EH (cell line): ENCODE results near the gene WDR90.

Experiments used
- DNase-seq: peaks from one replicate; pipeline ENCODE4 v3.0.0-alpha.2; 2015; ENCODE audit warnings: low read depth

The WDR90 gene

DNA sequence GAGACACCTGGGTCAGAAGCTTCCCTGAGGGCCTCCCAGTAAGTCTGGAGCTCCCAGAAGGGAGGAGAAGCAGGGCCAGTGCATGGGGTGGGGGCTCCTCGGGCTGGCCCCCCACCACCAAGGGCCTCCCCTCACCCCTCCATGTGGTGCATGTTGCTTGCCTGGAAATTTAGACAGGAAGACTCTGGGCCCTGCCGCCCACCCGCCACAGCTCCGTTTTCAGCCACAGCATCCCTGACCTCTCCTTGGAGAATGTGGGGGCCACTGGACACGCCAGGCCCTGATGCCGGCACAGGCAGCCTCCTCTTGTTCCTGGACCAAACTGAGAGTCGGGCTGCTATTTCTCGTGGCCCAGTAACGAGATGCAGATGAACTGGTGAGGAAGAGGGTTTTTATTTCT is 10.3 kb upstream of the WDR90 start:
- DNase-seq = no peak

DNA sequence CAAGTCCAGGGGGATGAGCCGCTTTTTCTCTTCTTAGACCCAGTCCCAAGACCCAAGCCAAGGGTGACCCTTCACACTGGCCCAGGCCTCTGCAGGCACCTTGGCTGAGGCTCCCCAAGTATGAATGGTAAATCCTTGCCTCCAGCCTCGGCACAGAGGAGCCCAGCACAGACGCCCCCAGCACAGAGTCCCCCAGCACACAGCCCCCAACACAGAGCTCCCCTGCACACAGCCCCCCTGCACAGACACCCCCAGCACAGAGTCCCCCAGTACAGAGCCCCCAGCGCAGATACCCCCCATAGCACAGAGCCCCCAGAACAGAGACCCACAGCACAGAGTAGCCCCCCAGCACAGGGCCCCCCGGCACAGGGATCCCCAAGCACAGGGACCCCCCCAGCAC is 8.6 kb upstream of the WDR90 start:
- DNase-seq = no peak

DNA sequence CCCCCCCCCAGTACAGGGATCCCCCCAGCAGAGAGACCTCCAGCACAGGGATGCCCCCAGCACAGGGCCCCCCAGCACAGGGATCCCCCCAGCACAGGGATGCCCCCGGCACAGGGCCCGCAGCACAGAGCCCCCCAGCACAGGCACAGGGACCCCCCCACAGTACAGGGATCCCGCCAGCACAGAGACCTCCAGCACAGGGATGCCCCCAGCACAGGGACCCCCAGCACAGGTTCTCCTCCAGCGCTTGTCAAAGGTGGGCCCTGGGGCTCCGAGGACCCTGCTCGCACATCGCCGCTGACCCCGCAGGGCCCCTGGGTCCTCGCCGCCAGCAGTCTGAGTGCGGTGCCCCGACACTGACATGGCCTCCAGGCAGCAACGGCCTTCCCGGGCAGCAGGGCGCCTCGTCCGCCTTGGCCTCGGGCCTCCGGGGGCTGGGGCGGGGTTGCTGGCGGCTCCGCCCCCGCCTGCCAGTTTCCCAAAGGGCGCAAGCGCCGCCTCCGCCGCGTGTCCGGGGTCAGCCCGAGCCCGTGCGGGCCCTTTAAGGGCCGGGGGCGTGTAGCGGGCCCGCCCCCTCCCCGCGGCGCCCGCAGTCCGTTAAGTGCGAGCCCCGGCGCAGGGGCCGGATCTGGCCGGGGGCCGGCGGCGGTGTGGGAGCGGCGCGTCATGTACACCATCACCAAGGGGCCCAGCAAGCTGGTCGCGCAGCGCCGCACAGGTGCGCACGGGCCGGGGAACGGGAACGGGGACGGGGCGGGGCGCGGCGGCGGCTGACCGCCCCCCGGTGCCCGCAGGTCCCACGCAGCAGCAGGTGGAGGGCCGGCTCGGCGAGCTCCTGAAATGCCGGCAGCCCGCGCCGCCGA is 7.6 kb upstream of the WDR90 start, which contains the start of gene MCRIP2:
TSS of gene MCRIP2 (plus strand) at position 503 of the 863 bp plus-strand sequence. CDS start at position 667, 164 bp downstream.
- DNase-seq = peak; percentile 80

DNA sequence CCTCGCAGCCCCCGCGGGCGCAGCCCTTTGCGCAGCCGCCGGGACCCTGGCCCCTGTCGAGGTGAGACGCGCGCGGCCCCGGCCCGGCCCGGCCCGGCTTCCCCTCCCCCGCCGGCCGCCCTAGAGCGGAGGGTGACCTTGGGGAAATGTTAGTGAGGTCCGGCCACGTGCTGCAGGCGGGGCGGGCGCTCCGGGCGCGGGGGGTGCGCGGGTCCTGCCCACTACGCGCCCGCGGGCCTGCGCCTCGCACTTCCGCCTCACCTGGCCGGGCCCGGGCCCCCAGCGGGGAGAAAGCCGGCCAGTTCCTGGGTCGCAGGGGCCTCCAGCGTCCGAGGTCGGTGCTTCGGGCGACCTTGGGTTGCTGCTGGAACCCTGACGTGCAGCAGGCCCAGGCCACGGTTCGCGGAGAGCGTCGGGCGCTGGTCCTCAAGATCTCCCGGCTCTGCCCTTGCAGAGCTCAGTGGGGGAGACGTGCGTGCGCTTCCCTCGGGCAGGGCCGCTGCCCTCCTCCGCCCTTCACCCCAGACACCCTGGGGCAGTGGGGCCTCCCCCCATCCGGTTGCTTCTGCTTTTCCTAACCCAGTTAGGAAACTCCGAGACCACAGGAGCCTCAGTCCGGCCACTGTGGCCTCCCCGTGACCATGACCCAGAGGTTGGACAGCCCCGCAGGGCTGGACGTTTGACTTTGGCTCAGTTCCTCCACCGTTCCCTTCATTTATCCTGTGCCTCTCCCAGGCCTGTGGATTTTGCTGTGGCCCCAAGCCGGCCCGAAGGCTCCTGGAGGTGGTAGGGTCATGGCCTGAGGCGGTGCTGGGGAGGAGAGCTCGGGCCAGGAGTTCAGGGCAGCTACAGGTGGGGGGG is 6.7 kb upstream of the WDR90 start:
- DNase-seq = peak; percentile 31

DNA sequence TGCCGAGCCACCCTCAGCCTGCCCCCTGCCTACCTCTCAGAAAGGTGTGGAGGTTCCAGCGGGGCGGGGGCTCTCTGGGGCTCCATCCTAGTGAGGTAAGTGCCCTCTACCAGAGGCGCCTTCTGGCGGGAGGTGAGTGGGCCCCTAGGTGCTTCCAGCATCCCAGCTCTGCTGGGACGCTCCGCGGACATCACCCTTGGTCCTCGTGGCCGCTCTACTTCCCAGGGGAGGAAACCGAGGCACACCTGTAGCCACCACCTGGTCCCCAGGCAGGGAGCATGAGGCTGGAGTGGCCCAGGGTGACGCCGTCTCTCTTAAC is 6.2 kb upstream of the WDR90 start:
- no peak for DNase-seq

DNA sequence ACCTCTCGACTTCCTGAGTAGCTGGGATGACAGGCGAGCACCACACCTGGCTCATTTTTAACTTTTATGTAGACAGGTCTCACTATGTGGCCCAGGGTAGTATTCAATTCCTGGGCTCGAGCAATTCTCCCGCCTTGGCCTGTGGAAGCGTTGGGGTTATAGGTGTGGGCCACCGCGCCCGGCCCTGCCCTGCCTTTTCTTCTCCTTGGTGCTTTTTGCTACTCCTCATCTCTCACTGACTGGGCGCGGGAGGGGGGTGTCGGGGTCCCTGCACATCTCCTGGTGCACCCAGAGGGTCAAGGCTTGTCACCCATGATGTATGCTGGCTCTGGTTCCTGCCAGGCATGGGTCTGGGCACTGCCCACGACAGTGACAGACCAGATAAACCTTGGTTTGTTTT is 4.6 kb upstream of the WDR90 start:
- no peak for DNase-seq

DNA sequence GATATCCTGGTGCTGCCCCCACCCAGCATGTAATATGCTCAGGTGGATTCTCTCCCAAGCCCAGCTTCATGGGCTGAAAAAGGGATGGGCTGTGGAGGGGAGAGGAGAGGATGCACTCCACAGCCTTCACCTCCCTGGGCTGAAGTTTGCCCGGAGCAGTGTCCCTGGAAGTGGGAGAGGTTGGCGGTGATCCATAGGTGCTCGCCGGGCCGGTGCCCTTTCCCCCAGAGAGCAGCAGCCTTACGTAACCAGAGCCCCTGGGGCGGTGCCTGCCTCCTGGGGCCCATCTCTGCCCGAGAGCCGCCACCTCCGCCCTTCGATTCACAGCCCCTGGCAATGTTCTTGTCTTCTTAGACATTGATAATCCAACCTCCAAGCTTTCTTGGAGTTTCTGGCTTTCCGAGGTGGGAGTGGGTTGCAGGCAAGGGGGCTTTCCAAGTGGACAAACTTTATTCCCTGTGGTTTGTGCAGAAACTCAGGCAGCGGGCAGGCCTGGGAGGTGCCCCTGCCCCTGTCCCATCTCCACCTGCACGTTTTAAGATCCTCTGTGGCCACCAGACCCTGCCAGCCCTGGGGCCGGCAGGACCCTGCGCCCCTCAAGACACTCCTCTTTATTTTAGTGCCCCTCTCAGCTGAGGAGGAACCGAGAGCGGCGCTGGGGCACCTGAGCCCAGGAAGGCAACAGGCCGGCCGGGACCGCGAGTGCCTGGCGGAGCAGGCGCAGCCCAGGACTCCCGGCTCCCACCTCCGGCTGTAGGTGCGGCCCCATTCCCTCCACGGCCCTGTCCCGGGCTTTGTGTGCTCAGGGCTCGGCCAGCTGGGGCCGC is 3.1 kb upstream of the WDR90 start:
- DNase-seq = no peak

DNA sequence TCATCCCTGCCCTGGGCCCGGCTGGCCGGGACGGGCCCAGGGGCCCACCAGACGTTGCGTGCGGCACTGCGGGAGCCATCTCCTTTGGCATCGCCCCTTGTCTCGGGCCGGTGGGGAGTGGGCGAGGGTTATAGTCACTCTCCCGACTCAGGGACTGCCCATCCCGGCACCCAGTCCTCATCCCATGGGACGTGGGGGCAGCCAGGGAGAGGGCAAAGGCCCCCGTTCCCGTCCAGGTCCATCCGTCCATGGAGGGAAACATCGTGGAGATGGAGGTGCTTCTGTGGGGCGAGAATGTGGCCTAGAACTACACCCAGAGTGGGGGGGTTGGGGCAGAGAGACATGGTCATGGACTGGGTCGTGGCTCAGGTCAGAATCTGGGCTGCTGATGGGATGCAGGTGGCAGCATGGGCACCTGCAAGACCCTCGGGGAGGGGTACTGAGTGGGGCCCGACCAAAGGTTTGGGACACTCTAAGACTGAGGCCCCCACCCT is 2.4 kb upstream of the WDR90 start:
- no peak for DNase-seq

DNA sequence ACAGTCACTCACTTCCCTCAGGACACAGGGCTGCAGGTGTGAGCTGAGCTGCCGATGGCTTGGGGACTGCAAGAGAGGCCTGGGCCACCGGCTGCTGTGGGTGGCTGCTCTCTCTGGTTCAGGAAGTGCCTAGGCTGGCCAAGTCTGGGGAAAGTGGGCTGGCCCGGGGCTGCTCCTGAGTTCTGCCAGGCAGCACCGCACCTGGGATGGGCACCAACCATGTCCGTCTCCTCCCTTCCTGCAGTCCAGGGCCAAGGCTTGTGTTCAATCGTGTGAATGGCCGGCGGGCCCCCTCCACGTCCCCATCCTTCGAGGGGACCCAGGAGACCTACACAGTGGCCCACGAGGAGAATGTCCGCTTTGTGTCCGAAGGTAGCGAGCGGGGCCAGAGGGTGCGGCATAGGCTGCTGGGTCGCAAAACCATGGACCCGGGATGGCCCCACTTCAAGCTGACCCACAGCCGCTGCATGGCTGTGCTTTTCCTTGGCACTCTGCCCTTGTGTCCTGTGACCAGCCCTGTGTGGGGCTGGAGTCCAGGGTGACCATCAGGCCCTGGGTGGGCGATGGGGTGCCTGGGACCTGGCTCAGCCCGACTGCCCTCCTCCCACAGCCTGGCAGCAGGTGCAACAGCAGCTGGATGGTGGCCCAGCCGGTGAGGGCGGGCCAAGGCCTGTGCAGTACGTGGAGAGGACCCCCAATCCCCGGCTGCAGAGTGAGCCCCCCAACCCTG is 1.8 kb upstream of the WDR90 start:
- no peak for DNase-seq

DNA sequence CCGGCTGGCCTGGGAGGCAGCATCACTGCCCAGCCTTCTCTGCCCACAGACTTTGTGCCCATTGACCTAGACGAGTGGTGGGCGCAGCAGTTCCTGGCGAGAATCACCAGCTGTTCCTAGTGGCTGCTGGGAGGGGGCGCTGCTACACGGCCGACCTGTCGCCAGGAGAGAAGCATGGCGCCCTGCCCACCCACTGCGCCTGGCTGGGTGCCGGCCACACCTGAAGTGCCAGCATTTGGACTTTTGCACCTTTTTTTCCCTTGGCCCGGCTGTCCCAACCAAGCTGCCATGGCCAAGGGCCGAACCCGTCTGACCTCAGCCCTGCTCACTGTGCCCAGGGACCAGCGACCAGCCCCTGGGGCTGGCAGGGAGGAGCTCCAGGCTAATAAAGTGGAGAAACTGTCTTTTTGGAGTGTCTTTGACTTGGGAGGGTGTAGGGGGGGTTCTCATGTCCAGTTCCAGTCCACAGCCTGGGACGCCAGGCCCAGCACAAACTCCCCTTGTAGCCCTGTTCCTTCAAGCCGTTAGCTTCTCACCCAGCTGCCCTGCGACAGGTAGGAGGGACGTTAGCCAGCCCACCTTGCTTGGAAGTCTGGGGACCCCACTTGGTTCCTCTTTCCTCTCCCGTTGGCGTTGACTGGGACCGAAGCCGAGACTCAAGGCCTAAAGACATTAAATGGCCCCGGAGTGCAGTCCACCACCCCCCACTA is 939 bp upstream of the WDR90 start:
- DNase-seq = peak; percentile 33

DNA sequence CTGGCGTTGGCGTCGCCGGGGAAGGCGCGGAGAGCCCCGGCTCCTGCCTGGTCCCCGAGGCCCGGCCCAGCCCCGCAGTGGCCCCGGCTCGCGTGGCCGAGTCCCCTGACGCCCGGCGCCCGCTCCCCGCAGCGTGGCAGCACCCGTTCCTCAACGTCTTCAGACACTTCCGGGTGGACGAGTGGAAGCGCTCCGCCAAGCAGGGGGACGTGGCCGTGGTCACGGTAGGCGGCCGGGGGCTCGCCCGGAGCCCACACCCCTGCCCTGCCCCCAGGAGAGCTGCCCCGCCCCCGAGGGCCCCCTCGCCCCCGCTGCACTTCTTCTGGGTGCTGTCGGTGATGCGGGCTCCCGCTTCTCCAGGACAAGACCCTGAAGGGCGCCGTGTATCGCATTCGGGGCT is 466 bp downstream of the WDR90 start:
- DNase-seq = peak; percentile 39

DNA sequence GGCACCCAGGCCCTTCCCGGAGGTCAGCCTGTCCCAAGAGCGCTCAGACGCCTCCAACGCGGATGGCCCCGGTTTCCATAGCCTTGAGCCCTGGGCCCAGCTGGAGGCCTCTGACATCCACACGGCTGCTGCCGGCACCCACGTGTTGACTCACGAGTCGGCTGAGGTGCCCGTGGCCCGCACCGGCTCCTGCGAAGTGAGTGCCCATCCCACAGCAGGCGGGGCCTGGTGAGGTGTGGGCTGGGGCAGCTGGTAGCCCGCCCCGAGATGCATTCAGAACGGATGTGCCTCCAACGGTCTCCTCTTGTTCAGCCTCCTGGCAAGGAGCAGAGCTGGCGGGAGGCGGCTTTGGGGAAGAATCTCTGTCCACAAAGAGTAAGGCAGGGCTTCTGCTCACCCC is 2.7 kb downstream of the WDR90 start:
- no peak for DNase-seq

DNA sequence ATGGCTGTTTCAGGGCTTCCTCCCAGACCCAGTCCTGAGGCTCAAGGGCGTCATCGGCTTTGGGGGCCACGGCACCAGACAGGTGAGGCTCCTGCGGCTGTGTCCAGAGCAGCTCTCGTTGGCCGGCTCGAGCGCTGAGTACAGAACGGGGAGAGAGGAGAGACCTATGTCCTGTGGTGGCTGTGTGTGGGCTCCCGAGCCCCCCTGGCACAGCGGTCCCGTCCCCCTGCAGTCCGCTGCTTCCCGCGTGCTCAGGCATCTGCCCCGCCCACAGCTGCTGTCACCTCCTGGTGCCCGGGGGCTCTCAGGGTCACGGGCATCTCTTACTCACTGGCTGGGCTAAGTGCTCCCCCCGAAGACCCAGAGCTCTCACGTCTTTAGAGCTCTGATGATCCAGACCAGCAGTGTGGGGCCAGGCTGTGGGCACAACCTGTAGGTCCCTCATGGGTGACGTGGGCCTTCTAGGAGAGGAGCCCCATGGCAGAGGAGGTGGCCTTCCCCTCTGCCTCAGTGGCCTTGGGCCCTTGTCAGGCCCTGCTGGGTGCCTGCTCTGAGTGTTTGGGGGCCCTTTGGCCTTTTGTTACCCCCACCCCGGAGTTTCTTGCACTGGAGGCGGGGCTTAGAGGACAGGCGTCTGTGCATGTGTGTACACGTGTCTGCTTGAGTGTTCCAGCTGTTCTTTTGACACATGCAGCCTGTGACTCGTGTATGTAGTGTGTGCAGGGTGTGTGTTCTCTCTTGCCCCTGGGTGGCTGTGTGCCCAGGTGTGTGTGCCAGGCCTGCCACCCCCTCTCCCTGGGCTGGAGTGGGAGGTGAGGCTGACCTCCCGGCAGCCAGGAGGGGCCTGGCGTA is 3.5 kb downstream of the WDR90 start:
- DNase-seq = no peak

DNA sequence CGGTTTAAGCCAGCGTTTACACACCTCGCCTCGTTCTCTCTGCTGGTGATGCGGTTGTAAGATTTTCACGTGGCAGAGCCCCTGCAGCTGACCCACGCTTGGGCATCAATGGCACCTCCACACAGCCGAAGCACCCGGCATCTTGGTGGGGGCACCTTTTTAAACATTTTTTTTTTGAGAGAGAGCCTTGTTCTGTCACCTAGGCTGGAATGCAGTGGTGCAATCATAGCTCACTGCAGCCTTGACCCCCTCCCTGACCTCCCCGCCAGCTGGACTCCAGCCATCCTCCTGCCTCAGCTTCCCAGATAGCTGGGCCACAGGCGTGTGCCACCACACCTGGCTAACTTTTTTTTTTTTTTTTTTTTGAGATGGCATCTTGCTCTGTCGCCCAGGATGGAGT is 4.9 kb downstream of the WDR90 start:
- no peak for DNase-seq

DNA sequence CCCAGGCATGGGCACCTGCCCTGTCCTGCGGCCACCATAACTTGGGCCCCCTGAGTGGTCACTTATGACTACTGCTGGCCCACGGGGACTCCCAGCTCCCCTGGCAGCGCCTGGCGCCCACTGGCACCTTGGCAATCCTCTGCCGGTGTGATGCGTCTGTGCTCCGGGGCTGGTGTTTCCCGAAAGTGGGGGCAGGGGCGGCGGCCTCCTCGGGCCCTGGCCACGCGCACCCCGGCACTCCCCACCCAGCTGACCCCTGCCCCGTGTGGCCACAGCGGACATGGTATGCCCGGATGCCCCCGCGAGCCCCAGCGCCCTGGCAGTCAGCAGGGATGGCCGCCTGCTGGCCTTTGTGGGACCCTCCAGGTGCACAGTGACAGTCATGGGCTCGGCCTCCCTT is 8.3 kb downstream of the WDR90 start:
- no peak for DNase-seq

DNA sequence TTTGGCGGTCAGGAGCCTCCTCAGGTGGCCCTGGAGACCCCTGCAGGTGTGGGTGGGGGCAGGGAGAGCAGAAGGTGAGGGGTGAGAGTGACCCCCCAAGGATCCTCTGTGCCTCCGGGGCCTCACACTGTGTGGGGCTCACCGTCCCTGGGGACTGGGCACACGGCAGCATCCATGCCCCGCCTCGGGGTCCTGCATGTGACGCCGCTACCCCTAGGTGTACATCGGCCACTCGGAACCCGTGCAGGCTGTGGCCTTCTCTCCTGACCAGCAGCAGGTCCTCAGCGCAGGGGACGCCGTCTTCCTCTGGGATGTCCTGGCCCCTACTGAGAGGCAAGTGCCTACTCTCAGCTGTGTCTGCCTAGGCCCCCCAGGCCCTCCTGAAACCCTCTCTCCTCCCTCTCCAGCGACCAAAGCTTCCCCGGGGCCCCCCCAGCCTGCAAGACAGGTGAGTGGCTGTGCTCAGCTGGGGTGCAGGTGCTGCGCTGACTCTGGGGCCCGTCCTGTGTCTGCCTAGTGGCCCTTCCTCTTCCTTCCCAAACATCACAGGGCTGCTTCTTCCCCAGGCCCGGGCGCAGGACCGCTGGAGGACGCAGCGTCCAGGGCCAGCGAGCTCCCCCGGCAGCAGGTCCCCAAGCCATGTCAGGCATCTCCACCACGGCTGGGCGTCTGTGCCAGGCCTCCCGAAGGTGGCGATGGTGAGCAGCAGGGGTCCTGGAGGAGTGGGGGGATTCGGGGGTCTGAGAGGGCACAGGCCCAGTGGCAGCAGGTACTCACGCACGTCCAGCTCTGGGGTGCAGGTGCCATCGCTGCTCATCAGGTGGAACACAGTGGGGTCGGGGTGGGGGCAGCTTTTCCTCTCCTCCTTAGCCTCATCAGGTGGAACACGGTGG is 9.8 kb downstream of the WDR90 start:
- no peak for DNase-seq

DNA sequence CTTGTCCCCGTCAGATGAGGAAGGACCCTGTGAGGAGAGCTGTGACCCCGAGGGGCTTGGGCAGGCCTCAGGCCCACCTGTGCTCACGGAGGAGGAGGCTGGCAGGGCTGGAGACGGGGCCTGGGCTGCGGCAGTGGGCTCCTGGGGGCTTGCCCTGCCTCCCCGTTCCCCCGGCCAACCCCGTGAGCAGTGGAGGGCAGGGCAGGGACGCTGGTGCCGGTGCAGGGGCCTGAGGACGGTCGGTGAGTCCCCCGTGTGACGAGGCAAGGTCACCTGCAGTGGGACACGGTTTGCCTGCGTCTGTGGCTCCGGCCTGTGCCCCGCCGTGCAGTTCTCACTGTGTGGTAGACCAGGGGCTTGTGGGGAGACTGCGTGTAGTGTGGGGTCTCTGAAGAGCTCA is 10.5 kb downstream of the WDR90 start:
- DNase-seq = no peak

DNA sequence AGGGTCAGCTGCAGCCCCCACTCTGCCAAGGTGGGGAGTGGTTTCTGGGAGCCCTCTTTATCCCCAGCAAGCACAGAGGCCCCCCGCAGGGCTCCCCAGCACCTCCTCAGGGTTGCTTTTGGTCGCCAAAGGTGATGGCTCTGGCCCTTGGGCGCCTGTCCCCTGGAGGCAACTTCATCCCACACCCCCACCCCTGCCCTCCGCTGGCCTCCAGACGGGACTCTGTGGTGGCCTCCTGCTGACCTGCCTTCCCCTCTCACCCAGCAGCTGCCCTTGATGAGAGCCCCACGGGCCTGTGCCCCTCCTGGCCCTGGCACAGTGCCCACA is 10.9 kb downstream of the WDR90 start:
- DNase-seq = no peak
